ENCODE data around the gene IFIT2.
"Not testable (repeated sequence)": the region's sequence is repeated elsewhere in the genome, so short reads cannot be mapped to it uniquely, and the experiment has no call there.

DNA sequence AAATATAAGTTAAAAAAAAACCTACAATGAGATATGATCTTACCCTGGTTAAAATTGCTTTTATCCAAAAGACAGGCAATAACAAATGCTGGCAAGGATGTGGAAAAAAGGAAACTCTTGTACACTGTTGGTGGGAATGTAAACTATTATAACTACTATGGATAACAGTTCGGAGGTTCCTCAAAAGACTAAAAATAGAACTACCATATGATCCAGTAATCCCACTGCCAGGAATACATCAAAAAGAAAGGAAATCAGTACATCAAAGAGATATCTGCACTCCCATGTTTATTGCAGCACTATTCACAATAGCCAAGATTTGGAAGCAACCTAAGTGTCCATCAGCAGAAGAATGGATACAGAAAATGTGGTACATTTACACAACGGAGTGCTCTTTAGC is 24.0 kb downstream of the IFIT2 start:
- TF ChIP-seq POLR2A, POLR2AphosphoS5, EP300 (IDR thresholded peaks at IDR 0.05): not testable (repeated sequence)
- TF ChIP-seq, protein P1, sequence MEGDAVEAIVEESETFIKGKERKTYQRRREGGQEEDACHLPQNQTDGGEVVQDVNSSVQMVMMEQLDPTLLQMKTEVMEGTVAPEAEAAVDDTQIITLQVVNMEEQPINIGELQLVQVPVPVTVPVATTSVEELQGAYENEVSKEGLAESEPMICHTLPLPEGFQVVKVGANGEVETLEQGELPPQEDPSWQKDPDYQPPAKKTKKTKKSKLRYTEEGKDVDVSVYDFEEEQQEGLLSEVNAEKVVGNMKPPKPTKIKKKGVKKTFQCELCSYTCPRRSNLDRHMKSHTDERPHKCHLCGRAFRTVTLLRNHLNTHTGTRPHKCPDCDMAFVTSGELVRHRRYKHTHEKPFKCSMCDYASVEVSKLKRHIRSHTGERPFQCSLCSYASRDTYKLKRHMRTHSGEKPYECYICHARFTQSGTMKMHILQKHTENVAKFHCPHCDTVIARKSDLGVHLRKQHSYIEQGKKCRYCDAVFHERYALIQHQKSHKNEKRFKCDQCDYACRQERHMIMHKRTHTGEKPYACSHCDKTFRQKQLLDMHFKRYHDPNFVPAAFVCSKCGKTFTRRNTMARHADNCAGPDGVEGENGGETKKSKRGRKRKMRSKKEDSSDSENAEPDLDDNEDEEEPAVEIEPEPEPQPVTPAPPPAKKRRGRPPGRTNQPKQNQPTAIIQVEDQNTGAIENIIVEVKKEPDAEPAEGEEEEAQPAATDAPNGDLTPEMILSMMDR (IDR thresholded peaks at IDR 0.05) = not testable (repeated sequence)

Measured in suprapubic skin (tissue), 4 donors.